HCT116 (cell line): Measurements from ENCODE around the gene CNOT10. TPM values are rescaled to one million over a fixed set of nuclear protein-coding genes. Genes with fewer than 3 reads are reported as not detected.

Source experiments
- ATAC-seq: fragments of 200-7000 bp; cut with Tn5 transposase; 2 replicates; pipeline ENCODE4 v1.9.1; 2020; ENCODE audit warnings: mild to moderate bottlenecking, moderate library complexity
- BruUV-seq: library from RNA; stranded (reverse); fragments of 400-500 nt; replicated peaks from 2 replicates; lab custom pipeline; 2021; lab: Mats Ljungman, UMichigan
- CTCF ChIA-PET: fragments of 300-600 bp; sonication (Branson Sonifier 250); formaldehyde crosslinking; loops from one replicate; lab custom pipeline; 2021; ENCODE audit warnings: antibody characterized with exemption; lab: Charles Lee
- POLR2A ChIA-PET: fragments of 300-600, 350-600 bp; sonication (Branson Sonifier 250); formaldehyde crosslinking; loops from one replicate; lab custom pipeline; 2021; ENCODE audit warnings: antibody characterized with exemption; lab: Charles Lee
- RAD21 ChIA-PET, 2 experiments: fragments of 300-600 bp; sonication (Branson Sonifier 250); formaldehyde crosslinking; loops; one replicate each; lab custom pipeline; 2023; ENCODE audit warnings: low total read pairs in 2 of 2; ENCODE audit not compliant: uncharacterized antibody in 2 of 2, unreplicated experiment in 2 of 2, low non-redundant PET in 1 of 2; lab: Charles Lee
- DNase-seq: peaks from one replicate; pipeline ENCODE4 v3.0.0-alpha.2; 2010; ENCODE audit warnings: low read depth, low spot score
- H2AFZ ChIP-seq: fragments of 200-600 bp; shearing (Covaris generic), sonication (generic); 2 replicates; pipeline ENCODE4 v1.6.1; 2017; ENCODE audit warnings: low read depth, mixed run types, mixed read lengths, antibody characterized with exemption, low read length; ENCODE audit not compliant: poor library complexity, severe bottlenecking
- H3K27ac ChIP-seq: 2 replicates; pipeline ENCODE4 v1.5.1; 2012; ENCODE audit warnings: low read depth, low read length
- H3K27me3 ChIP-seq: fragments of 200-600 bp; sonication (generic); 2 replicates; pipeline ENCODE4 v1.6.1; 2016; ENCODE audit warnings: mixed run types, low read length, mixed read lengths; ENCODE audit not compliant: insufficient read depth
- H3K36me3 ChIP-seq, 2 experiments: fragments of 200-500 bp in 1 of 2; fragments of 200-600 bp in 1 of 2; sonication (Bioruptor generic) in 1 of 2; sonication (generic) in 1 of 2; 2 replicates each; pipeline versions ENCODE4 v1.5.1 to v1.6.1; 2014 to 2016; ENCODE audit warnings: low read length in 2 of 2, inconsistent platforms in 1 of 2, mixed read lengths in 1 of 2, mixed run types in 1 of 2; ENCODE audit not compliant: insufficient read depth in 2 of 2, control insufficient read depth in 1 of 2
- H3K4me1 ChIP-seq, 2 experiments: fragments of 200-600 bp in 1 of 2; sonication (generic) in 1 of 2; 2 replicates each; pipeline versions ENCODE4 v1.5.1 to v1.6.1; 2012 to 2017; ENCODE audit warnings: low read length in 2 of 2, inconsistent platforms in 1 of 2, mild to moderate bottlenecking in 1 of 2, mixed read lengths in 1 of 2, mixed run types in 1 of 2, moderate library complexity in 1 of 2; ENCODE audit not compliant: insufficient read depth in 2 of 2, control insufficient read depth in 1 of 2
- H3K4me2 ChIP-seq: fragments of 200-600 bp; sonication (generic); 2 replicates; pipeline ENCODE4 v1.6.1; 2017; ENCODE audit warnings: mixed run types, low read length, mixed read lengths
- H3K4me3 ChIP-seq, 2 experiments: fragments of 200-600 bp in 1 of 2; sonication (generic) in 1 of 2; replicated peaks in 1 of 2; 2 replicates each; pipeline ENCODE4 v1.5.1; 2011 to 2016; ENCODE audit warnings: low read length in 2 of 2, control low read depth in 1 of 2, low read depth in 1 of 2, mild to moderate bottlenecking in 1 of 2, mixed read lengths in 1 of 2, mixed run types in 1 of 2
- H3K79me2 ChIP-seq: fragments of 200-600 bp; sonication (generic); 2 replicates; pipeline ENCODE4 v1.6.1; 2017; ENCODE audit warnings: mild to moderate bottlenecking, mixed run types, low read length, moderate library complexity, mixed read lengths; ENCODE audit not compliant: insufficient read depth
- H3K9ac ChIP-seq: fragments of 200-600 bp; sonication (generic); 2 replicates; pipeline ENCODE4 v1.6.1; 2016; ENCODE audit warnings: low read length, mixed read lengths
- H3K9me2 ChIP-seq: fragments of 200-600 bp; sonication (generic), shearing (Covaris generic); 2 replicates; pipeline ENCODE4 v1.6.1; 2017; ENCODE audit warnings: mixed run types, mild to moderate bottlenecking, moderate library complexity; ENCODE audit not compliant: insufficient read depth
- H3K9me3 ChIP-seq, 2 experiments: fragments of 200-500 bp in 1 of 2; fragments of 200-600 bp in 1 of 2; sonication (Bioruptor generic) in 1 of 2; sonication (generic) in 1 of 2; 2 replicates each; pipeline ENCODE4 v1.6.1; 2014 to 2017; ENCODE audit warnings: low read length in 2 of 2, mixed read lengths in 2 of 2, inconsistent platforms in 1 of 2, low read depth in 1 of 2, mild to moderate bottlenecking in 1 of 2, mixed run types in 1 of 2, moderate library complexity in 1 of 2; ENCODE audit not compliant: control insufficient read depth in 1 of 2, insufficient read depth in 1 of 2
- H4K20me1 ChIP-seq: fragments of 200-600 bp; sonication (generic), shearing (Covaris generic); 2 replicates; pipeline ENCODE4 v1.6.1; 2017; ENCODE audit warnings: mixed run types, mild to moderate bottlenecking, moderate library complexity; ENCODE audit not compliant: insufficient read depth
- CBX3 ChIP-seq: IDR thresholded peaks from 2 replicates; pipeline ENCODE4 v1.6.1; 2012; ENCODE audit warnings: low read depth
- ELF1 ChIP-seq: IDR thresholded peaks from 2 replicates; pipeline ENCODE4 v1.6.1; 2012; ENCODE audit warnings: low read depth, borderline replicate concordance
- EZH2 ChIP-seq: fragments of 200-600 bp; sonication (generic); IDR thresholded peaks from 2 replicates; pipeline ENCODE4 v1.6.1; 2017; ENCODE audit warnings: antibody characterized with exemption, mixed run types
- FOSL1 ChIP-seq: IDR thresholded peaks from 2 replicates; pipeline ENCODE4 v1.6.1; 2012; ENCODE audit warnings: low read depth
- JUND ChIP-seq: IDR thresholded peaks from 2 replicates; pipeline ENCODE4 v1.6.1; 2012
- POLR2AphosphoS5 ChIP-seq: IDR thresholded peaks from 2 replicates; pipeline ENCODE4 v1.6.1; 2011; ENCODE audit warnings: mild to moderate bottlenecking, low read depth, low read length, moderate library complexity
- RAD21 ChIP-seq: IDR thresholded peaks from 2 replicates; pipeline ENCODE4 v1.6.1; 2012; ENCODE audit warnings: low read depth, mild to moderate bottlenecking
- TCF7L2 ChIP-seq: IDR thresholded peaks from 2 replicates; pipeline ENCODE4 v1.7.0; 2011; ENCODE audit warnings: borderline replicate concordance, inconsistent platforms; ENCODE audit not compliant: insufficient read depth, insufficient read length; ENCODE audit errors: extremely low read depth
- intact Hi-C: fragments of 100-400 bp; cut with micrococcal nuclease; formaldehyde crosslinking; loops from 2 replicates; pipeline ENCODE4 v1.10.0; 2022
- total RNA-seq: library from RNA; stranded (reverse); gene quantifications from one replicate; pipeline ENCODE4 v1.2.1, GENCODE V29; 2021; ENCODE audit not compliant: unreplicated experiment
- TF ChIP-seq, protein P1 (sequence below), 3 experiments: fragments of 200-600 bp in 1 of 3; sonication (generic) in 1 of 3; IDR thresholded peaks in 2 of 3; conservative IDR thresholded peaks in 1 of 3; 2 replicates each; pipeline ENCODE4 v1.5.1; 2012 to 2017; ENCODE audit warnings: low read depth in 2 of 3, low read length in 2 of 3, antibody characterized with exemption in 1 of 3, borderline replicate concordance in 1 of 3, control low read depth in 1 of 3, mild to moderate bottlenecking in 1 of 3, mixed read lengths in 1 of 3, mixed run types in 1 of 3, moderate library complexity in 1 of 3; ENCODE audit not compliant: insufficient read depth in 1 of 3
- TF ChIP-seq, protein P2 (sequence below): IDR thresholded peaks from 2 replicates; pipeline ENCODE4 v1.6.1; 2012; ENCODE audit warnings: low read depth

The CNOT10 gene
- total RNA-seq, 1 experiment from 2014 or later, result 47.4 TPM

DNA sequence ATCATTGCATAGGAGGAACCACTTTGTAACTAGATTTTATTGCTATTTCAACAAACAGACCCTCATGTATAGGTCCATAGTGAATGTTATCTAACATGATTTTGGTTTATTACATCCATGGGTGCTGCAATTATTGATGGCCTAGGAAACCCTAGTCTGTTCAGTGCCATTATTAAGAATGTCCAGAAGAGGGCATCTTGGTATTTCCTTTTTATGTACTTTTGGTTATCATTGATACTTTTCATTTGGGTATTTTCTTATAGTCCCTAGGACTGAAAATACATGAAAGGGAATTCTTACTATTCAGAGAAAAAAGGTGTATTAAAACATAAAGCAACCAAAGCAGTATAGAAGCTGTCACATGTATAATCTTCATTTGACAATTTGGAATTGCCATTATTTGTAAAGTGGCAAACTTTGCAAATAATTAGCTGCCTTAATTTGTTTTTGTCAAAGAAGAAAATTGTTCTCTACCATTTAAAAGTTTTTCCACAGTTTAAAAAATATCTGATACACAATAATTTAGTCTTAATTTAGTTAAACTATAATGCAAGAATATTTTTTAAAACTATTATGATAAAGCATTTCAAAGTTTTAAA lies 48.7 kb downstream of the CNOT10 start:
- ChIA-PET CTCF (no interaction called here), RAD21 (interaction anchor here in 1 of 2 experiments (0.6 kb wide), 1 partner anchor 126 kb away, joined by 3 read pairs; no protein-coding TSS in a partner anchor), POLR2A (no interaction called here)
- H2AFZ ChIP-seq, result no peak overlapping the region
- H3K9me2 ChIP-seq, result no peaks in the 10 kb centered on the region
- H3K27ac ChIP-seq, result no peak overlapping the region
- ATAC-seq (peak; percentile 72), DNase-seq (peak; percentile 19)
- no peaks in the 10 kb centered on the region for H4K20me1 ChIP-seq
- no peaks in the 10 kb centered on the region for H3K4me1 ChIP-seq
- H3K9ac ChIP-seq, result no peak overlapping the region
- H3K27me3 ChIP-seq, result no peaks in the 10 kb centered on the region
- no peak overlapping the region for H3K4me3 ChIP-seq
- H3K9me3 ChIP-seq, result no peaks in the 10 kb centered on the region
- H3K79me2 ChIP-seq, result peaks cover 5% of the 10 kb centered on the region; the same call in 1 of the 2 replicates
- intact Hi-C loops, result loop anchor here (1.0 to 10.0 kb wide), 3 partner anchors 201 to 341 kb away; no protein-coding TSS in a partner anchor
- H3K36me3 ChIP-seq, result peaks cover 5 to 19% of the 10 kb centered on the region in 2 experiments
- no TSS peak for BruUV-seq
- no peak overlapping the region for H3K4me2 ChIP-seq
- no peak for TF ChIP-seq POLR2AphosphoS5
- TF ChIP-seq, protein P1, sequence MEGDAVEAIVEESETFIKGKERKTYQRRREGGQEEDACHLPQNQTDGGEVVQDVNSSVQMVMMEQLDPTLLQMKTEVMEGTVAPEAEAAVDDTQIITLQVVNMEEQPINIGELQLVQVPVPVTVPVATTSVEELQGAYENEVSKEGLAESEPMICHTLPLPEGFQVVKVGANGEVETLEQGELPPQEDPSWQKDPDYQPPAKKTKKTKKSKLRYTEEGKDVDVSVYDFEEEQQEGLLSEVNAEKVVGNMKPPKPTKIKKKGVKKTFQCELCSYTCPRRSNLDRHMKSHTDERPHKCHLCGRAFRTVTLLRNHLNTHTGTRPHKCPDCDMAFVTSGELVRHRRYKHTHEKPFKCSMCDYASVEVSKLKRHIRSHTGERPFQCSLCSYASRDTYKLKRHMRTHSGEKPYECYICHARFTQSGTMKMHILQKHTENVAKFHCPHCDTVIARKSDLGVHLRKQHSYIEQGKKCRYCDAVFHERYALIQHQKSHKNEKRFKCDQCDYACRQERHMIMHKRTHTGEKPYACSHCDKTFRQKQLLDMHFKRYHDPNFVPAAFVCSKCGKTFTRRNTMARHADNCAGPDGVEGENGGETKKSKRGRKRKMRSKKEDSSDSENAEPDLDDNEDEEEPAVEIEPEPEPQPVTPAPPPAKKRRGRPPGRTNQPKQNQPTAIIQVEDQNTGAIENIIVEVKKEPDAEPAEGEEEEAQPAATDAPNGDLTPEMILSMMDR (IDR thresholded peaks at IDR 0.05 in 2 of 3, conservative IDR thresholded peaks at IDR 0.05 in 1 of 3; ENCODE audit: borderline replicate concordance in 1 of 3, insufficient read depth in 1 of 3, low read depth in 2 of 3, low read length in 2 of 3), result peak; percentile 43 to 75 (median 72); a peak in 4 of 6 replicates
- TF ChIP-seq RAD21, result peak; percentile 73

DNA sequence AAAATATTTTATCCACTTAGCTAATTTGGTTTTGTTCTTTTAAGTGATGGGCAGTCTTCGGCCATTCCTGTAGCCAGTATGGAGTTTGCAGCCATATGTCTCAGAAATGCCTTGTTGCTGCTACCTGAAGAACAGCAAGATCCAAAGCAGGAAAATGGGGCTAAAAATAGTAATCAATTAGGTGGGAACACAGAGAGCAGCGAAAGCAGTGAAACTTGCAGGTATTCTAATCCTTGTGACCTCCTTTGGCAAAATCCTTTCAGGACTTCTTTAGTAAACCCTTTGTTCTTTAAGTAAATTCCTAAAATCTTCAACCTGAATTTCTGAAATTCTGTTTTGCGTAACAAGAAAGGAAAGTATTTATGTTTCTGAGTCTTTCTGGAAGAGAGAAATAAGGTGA lies 49.8 kb downstream of the CNOT10 start:
- Histone ChIP-seq H3K36me3 (peaks cover 5 to 12% of the 10 kb centered on the region in 2 experiments; a peak in 3 of 4 replicates), H2AFZ (no peak overlapping the region), H3K9me3 (no peaks in the 10 kb centered on the region), H3K27ac (no peak overlapping the region), H3K9ac (no peak overlapping the region), H3K4me1 (no peaks in the 10 kb centered on the region), H3K4me2 (no peak overlapping the region), H4K20me1 (no peaks in the 10 kb centered on the region), H3K4me3 (no peak overlapping the region), H3K9me2 (no peaks in the 10 kb centered on the region), H3K79me2 (peaks cover 5% of the 10 kb centered on the region; the same call in 1 of the 2 replicates), H3K27me3 (no peaks in the 10 kb centered on the region)
- ChIA-PET POLR2A (no interaction called here), CTCF (no interaction called here), RAD21 (no interaction called here)
- no peak for DNase-seq
- no peak for ATAC-seq
- BruUV-seq, result no TSS peak
- intact Hi-C loops, result loop anchor here (10.0 kb wide), 1 partner anchor 340 kb away; no protein-coding TSS in a partner anchor
- TF ChIP-seq CBX3 (no peak), FOSL1 (no peak), EZH2 (no peak), TCF7L2 (no peak), JUND (no peak), RAD21 (no peak), ELF1 (no peak)
- TF ChIP-seq, protein P1 (IDR thresholded peaks at IDR 0.05 in 2 of 3, conservative IDR thresholded peaks at IDR 0.05 in 1 of 3; ENCODE audit: borderline replicate concordance in 1 of 3, insufficient read depth in 1 of 3, low read depth in 2 of 3, low read length in 2 of 3), result no peak
- TF ChIP-seq, protein P2, sequence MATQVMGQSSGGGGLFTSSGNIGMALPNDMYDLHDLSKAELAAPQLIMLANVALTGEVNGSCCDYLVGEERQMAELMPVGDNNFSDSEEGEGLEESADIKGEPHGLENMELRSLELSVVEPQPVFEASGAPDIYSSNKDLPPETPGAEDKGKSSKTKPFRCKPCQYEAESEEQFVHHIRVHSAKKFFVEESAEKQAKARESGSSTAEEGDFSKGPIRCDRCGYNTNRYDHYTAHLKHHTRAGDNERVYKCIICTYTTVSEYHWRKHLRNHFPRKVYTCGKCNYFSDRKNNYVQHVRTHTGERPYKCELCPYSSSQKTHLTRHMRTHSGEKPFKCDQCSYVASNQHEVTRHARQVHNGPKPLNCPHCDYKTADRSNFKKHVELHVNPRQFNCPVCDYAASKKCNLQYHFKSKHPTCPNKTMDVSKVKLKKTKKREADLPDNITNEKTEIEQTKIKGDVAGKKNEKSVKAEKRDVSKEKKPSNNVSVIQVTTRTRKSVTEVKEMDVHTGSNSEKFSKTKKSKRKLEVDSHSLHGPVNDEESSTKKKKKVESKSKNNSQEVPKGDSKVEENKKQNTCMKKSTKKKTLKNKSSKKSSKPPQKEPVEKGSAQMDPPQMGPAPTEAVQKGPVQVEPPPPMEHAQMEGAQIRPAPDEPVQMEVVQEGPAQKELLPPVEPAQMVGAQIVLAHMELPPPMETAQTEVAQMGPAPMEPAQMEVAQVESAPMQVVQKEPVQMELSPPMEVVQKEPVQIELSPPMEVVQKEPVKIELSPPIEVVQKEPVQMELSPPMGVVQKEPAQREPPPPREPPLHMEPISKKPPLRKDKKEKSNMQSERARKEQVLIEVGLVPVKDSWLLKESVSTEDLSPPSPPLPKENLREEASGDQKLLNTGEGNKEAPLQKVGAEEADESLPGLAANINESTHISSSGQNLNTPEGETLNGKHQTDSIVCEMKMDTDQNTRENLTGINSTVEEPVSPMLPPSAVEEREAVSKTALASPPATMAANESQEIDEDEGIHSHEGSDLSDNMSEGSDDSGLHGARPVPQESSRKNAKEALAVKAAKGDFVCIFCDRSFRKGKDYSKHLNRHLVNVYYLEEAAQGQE, result no peak
